GM23338 (cell line): ENCODE data around the gene WDR77. TPM values are rescaled to one million over a fixed set of nuclear protein-coding genes. Genes with fewer than 3 reads are reported as not detected.

Source experiments
- ATAC-seq: fragments of 200-7000 bp; cut with Tn5 transposase; 3 replicates; pipeline ENCODE4 v1.9.1; 2020
- DNase-seq: peaks from one replicate; pipeline ENCODE4 v3.0.0-alpha.2; 2015; ENCODE audit warnings: low spot score
- H2AFZ ChIP-seq: fragments of 200-600 bp; sonication (generic); 2 replicates; pipeline ENCODE4 v1.8.0; 2016; ENCODE audit warnings: antibody characterized with exemption, mild to moderate bottlenecking, moderate library complexity
- H3F3A ChIP-seq: fragments of 200-600 bp; sonication (generic); replicated peaks from 2 replicates; pipeline ENCODE4 v1.8.0; 2017; ENCODE audit warnings: antibody characterized with exemption, mixed run types, low read depth
- H3K27ac ChIP-seq: fragments of 200-600 bp; sonication (generic); 2 replicates; pipeline ENCODE4 v1.6.1; 2016; ENCODE audit warnings: low read depth
- H3K27me3 ChIP-seq: fragments of 200-600 bp; sonication (generic); 2 replicates; pipeline ENCODE4 v1.8.0; 2016; ENCODE audit warnings: mild to moderate bottlenecking, mixed run types, moderate library complexity; ENCODE audit not compliant: insufficient read depth
- H3K36me3 ChIP-seq: fragments of 200-600 bp; sonication (generic); 2 replicates; pipeline ENCODE4 v1.8.0; 2016; ENCODE audit warnings: mild to moderate bottlenecking; ENCODE audit not compliant: insufficient read depth
- H3K4me1 ChIP-seq: fragments of 200-600 bp; sonication (generic); 2 replicates; pipeline ENCODE4 v1.8.0; 2016; ENCODE audit warnings: mild to moderate bottlenecking, moderate library complexity; ENCODE audit not compliant: insufficient read depth
- H3K4me2 ChIP-seq: fragments of 200-600 bp; sonication (generic); 2 replicates; pipeline ENCODE4 v1.7.1; 2017; ENCODE audit warnings: mixed run types
- H3K4me3 ChIP-seq: fragments of 200-600 bp; sonication (generic); 2 replicates; pipeline ENCODE4 v1.6.1; 2016; ENCODE audit warnings: mixed run types
- H3K79me2 ChIP-seq: fragments of 200-600 bp; sonication (generic); replicated peaks from 2 replicates; pipeline ENCODE4 v1.8.0; 2017; ENCODE audit warnings: mild to moderate bottlenecking; ENCODE audit not compliant: insufficient read depth
- H3K9me2 ChIP-seq: fragments of 200-600 bp; sonication (generic); 2 replicates; pipeline ENCODE4 v1.8.0; 2017; ENCODE audit not compliant: insufficient read depth
- H4K20me1 ChIP-seq: fragments of 200-600 bp; sonication (generic); replicated peaks from 2 replicates; pipeline ENCODE4 v1.8.0; 2017; ENCODE audit warnings: mild to moderate bottlenecking; ENCODE audit not compliant: insufficient read depth
- H3K27ac Mint-ChIP-seq: 2 replicates; pipeline ENCODE4 v1.8.0; 2020; ENCODE audit warnings: inconsistent platforms, mild to moderate bottlenecking, moderate library complexity, mixed read lengths
- H3K27me3 Mint-ChIP-seq: 3 replicates; pipeline ENCODE4 v1.8.0; 2022; ENCODE audit warnings: low read depth, mild to moderate bottlenecking, moderate library complexity, mixed read lengths, inconsistent platforms; ENCODE audit not compliant: insufficient read depth, poor library complexity
- H3K36me3 Mint-ChIP-seq: 3 replicates; pipeline ENCODE4 v1.8.0; 2021; ENCODE audit warnings: low read depth, mild to moderate bottlenecking, inconsistent platforms, moderate library complexity, mixed read lengths
- H3K4me1 Mint-ChIP-seq: 3 replicates; pipeline ENCODE4 v1.8.0; 2020; ENCODE audit warnings: mild to moderate bottlenecking, inconsistent platforms, mixed read lengths
- H3K4me3 Mint-ChIP-seq: 3 replicates; pipeline ENCODE4 v1.8.0; 2021; ENCODE audit warnings: moderate library complexity, mild to moderate bottlenecking, inconsistent platforms, mixed read lengths
- H3K9me3 Mint-ChIP-seq: 3 replicates; pipeline ENCODE4 v1.8.0; 2020; ENCODE audit warnings: moderate library complexity, mild to moderate bottlenecking, inconsistent platforms, mixed read lengths
- CREB1 ChIP-seq: fragments of 250-450 bp; sonication (Bioruptor Pico); IDR thresholded peaks from 2 replicates; pipeline ENCODE4 v1.5.0; 2020; ENCODE audit warnings: low read depth, mild to moderate bottlenecking, moderate library complexity
- EZH2phosphoT487 ChIP-seq: fragments of 200-600 bp; sonication (generic); IDR thresholded peaks from one replicate; pipeline ENCODE4 v1.8.1; 2018; ENCODE audit warnings: antibody characterized with exemption; ENCODE audit not compliant: unreplicated experiment
- NANOG ChIP-seq: IDR thresholded peaks from 2 replicates; pipeline ENCODE4 v1.6.1; 2016; ENCODE audit warnings: antibody characterized with exemption, borderline replicate concordance
- POLR2AphosphoS5 ChIP-seq: IDR thresholded peaks from 2 replicates; pipeline ENCODE4 v1.6.1; 2016; ENCODE audit warnings: antibody characterized with exemption, low read depth
- ZNF114 ChIP-seq: fragments of 250-450 bp; sonication (Bioruptor Pico); IDR thresholded peaks from 2 replicates; pipeline ENCODE4 v1.5.0; 2020; ENCODE audit warnings: mild to moderate bottlenecking, moderate library complexity
- polyA plus RNA-seq: library from polyadenylated mRNA; unstranded; fragments of >200 nt; fragmentation: Nextera tagmentation; extraction: Ambion mirVana; gene quantifications from 2 replicates; pipeline ENCODE4 v1.2.1, GENCODE V29; 2016
- total RNA-seq: library from RNA; depleted of rRNA; stranded (reverse); fragments of >200 nt; shearing (Covaris generic); gene quantifications from 2 replicates; pipeline ENCODE4 v1.2.3, GENCODE V29; 2014
- TF ChIP-seq, protein P1 (sequence below): fragments of 250-450 bp; sonication (Bioruptor Pico); IDR thresholded peaks from 2 replicates; pipeline ENCODE4 v1.5.0; 2020; ENCODE audit warnings: mild to moderate bottlenecking, moderate library complexity
- TF ChIP-seq, protein P2 (sequence below): IDR thresholded peaks from one replicate; pipeline ENCODE4 v1.6.1; 2018; ENCODE audit warnings: antibody characterized with exemption; ENCODE audit not compliant: unreplicated experiment
- TF ChIP-seq, protein P3 (sequence below): IDR thresholded peaks from 2 replicates; pipeline ENCODE4 v1.6.1; 2016; ENCODE audit warnings: antibody characterized with exemption
- TF ChIP-seq, protein P4 (sequence below), 2 experiments: fragments of 200-600 bp in 1 of 2; sonication (generic) in 1 of 2; conservative IDR thresholded peaks; 2 replicates each; pipeline versions ENCODE4 v1.5.1 to v1.6.1; 2016 to 2017; ENCODE audit warnings: antibody characterized with exemption in 2 of 2, low read depth in 2 of 2, mild to moderate bottlenecking in 2 of 2, moderate library complexity in 1 of 2

The WDR77 gene
- total and polyA plus RNA-seq, 2 experiments from 2014 or later = 85.9 to 111 TPM

DNA sequence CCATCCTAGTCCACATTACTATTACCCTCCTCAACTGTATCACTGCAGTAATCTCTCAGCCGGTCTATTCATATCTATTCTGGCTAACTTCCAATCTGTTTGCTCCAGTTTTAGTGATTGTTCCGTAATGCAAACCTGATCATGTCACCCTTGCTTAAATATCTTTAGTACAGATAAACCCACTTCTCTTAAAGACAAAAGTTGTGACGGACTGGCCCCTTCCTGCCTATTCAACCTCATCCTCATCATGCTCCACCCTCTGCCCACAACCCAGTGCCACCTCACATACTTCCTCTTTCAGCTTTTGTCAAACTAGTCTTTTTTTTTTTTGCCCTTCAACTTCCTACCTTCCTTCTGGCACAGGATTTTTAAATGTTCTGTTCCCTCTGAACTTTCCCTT is 22.0 kb upstream of the WDR77 start (continued):
- TF ChIP-seq, protein P1, sequence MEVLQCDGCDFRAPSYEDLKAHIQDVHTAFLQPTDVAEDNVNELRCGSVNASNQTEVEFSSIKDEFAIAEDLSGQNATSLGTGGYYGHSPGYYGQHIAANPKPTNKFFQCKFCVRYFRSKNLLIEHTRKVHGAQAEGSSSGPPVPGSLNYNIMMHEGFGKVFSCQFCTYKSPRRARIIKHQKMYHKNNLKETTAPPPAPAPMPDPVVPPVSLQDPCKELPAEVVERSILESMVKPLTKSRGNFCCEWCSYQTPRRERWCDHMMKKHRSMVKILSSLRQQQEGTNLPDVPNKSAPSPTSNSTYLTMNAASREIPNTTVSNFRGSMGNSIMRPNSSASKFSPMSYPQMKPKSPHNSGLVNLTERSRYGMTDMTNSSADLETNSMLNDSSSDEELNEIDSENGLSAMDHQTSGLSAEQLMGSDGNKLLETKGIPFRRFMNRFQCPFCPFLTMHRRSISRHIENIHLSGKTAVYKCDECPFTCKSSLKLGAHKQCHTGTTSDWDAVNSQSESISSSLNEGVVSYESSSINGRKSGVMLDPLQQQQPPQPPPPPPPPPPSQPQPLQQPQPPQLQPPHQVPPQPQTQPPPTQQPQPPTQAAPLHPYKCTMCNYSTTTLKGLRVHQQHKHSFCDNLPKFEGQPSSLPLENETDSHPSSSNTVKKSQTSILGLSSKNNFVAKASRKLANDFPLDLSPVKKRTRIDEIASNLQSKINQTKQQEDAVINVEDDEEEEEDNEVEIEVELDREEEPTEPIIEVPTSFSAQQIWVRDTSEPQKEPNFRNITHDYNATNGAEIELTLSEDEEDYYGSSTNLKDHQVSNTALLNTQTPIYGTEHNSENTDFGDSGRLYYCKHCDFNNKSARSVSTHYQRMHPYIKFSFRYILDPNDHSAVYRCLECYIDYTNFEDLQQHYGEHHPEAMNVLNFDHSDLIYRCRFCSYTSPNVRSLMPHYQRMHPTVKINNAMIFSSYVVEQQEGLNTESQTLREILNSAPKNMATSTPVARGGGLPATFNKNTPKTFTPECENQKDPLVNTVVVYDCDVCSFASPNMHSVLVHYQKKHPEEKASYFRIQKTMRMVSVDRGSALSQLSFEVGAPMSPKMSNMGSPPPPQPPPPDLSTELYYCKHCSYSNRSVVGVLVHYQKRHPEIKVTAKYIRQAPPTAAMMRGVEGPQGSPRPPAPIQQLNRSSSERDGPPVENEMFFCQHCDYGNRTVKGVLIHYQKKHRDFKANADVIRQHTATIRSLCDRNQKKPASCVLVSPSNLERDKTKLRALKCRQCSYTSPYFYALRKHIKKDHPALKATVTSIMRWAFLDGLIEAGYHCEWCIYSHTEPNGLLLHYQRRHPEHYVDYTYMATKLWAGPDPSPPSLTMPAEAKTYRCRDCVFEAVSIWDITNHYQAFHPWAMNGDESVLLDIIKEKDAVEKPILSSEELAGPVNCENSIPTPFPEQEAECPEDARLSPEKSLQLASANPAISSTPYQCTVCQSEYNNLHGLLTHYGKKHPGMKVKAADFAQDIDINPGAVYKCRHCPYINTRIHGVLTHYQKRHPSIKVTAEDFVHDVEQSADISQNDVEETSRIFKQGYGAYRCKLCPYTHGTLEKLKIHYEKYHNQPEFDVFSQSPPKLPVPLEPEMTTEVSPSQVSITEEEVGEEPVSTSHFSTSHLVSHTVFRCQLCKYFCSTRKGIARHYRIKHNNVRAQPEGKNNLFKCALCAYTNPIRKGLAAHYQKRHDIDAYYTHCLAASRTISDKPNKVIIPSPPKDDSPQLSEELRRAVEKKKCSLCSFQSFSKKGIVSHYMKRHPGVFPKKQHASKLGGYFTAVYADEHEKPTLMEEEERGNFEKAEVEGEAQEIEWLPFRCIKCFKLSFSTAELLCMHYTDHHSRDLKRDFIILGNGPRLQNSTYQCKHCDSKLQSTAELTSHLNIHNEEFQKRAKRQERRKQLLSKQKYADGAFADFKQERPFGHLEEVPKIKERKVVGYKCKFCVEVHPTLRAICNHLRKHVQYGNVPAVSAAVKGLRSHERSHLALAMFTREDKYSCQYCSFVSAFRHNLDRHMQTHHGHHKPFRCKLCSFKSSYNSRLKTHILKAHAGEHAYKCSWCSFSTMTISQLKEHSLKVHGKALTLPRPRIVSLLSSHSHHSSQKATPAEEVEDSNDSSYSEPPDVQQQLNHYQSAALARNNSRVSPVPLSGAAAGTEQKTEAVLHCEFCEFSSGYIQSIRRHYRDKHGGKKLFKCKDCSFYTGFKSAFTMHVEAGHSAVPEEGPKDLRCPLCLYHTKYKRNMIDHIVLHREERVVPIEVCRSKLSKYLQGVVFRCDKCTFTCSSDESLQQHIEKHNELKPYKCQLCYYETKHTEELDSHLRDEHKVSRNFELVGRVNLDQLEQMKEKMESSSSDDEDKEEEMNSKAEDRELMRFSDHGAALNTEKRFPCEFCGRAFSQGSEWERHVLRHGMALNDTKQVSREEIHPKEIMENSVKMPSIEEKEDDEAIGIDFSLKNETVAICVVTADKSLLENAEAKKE (CRISPR knock-in tag) = no peak
- TF ChIP-seq, protein P2, sequence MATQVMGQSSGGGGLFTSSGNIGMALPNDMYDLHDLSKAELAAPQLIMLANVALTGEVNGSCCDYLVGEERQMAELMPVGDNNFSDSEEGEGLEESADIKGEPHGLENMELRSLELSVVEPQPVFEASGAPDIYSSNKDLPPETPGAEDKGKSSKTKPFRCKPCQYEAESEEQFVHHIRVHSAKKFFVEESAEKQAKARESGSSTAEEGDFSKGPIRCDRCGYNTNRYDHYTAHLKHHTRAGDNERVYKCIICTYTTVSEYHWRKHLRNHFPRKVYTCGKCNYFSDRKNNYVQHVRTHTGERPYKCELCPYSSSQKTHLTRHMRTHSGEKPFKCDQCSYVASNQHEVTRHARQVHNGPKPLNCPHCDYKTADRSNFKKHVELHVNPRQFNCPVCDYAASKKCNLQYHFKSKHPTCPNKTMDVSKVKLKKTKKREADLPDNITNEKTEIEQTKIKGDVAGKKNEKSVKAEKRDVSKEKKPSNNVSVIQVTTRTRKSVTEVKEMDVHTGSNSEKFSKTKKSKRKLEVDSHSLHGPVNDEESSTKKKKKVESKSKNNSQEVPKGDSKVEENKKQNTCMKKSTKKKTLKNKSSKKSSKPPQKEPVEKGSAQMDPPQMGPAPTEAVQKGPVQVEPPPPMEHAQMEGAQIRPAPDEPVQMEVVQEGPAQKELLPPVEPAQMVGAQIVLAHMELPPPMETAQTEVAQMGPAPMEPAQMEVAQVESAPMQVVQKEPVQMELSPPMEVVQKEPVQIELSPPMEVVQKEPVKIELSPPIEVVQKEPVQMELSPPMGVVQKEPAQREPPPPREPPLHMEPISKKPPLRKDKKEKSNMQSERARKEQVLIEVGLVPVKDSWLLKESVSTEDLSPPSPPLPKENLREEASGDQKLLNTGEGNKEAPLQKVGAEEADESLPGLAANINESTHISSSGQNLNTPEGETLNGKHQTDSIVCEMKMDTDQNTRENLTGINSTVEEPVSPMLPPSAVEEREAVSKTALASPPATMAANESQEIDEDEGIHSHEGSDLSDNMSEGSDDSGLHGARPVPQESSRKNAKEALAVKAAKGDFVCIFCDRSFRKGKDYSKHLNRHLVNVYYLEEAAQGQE = no peak
- no peak for TF ChIP-seq NANOG

DNA sequence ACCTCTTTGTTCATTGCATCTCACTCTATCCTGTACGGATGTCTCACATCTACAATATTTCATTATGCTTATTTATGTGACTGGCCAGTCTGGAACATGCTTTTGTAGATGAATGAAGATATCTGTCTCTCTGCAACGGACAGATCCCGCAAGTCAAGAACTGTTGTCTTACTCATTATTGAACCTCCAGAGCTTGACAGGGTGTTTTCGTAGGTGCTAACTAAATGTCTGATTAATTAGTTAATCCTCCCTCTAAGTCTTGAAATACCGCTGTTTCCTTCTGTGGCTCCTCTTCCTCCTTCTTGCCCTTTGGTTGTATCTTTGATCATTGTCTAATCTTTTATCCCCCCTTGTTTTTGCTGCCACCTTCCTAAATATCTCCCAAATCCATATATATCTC is 21.5 kb upstream of the WDR77 start:
- H3K36me3 ChIP-seq = no peaks in the 10 kb centered on the region
- no peaks in the 10 kb centered on the region for H4K20me1 ChIP-seq
- Mint-ChIP-seq H3K27ac (no peak overlapping the region), H3K4me3 (no peak overlapping the region), H3K4me1 (no peaks in the 10 kb centered on the region), H3K9me3 (no peaks in the 10 kb centered on the region), H3K27me3 (no peaks in the 10 kb centered on the region), H3K36me3 (no peaks in the 10 kb centered on the region)
- H3K27ac ChIP-seq = no peak overlapping the region
- no peak overlapping the region for H3K4me2 ChIP-seq
- H3F3A ChIP-seq = no peaks in the 10 kb centered on the region
- H3K4me1 ChIP-seq = no peaks in the 10 kb centered on the region
- no peak overlapping the region for H2AFZ ChIP-seq
- H3K4me3 ChIP-seq = no peak overlapping the region
- no peaks in the 10 kb centered on the region for H3K27me3 ChIP-seq
- H3K9me2 ChIP-seq = no peaks in the 10 kb centered on the region; the same call in 1 of the 2 replicates
- ATAC-seq (no peak), DNase-seq (no peak)
- no peaks in the 10 kb centered on the region for H3K79me2 ChIP-seq
- no peak for TF ChIP-seq CREB1 (CRISPR knock-in tag)
- no peak for TF ChIP-seq POLR2AphosphoS5
- no peak for TF ChIP-seq ZNF114 (CRISPR knock-in tag)
- TF ChIP-seq, protein P2 = no peak
- TF ChIP-seq, protein P3, sequence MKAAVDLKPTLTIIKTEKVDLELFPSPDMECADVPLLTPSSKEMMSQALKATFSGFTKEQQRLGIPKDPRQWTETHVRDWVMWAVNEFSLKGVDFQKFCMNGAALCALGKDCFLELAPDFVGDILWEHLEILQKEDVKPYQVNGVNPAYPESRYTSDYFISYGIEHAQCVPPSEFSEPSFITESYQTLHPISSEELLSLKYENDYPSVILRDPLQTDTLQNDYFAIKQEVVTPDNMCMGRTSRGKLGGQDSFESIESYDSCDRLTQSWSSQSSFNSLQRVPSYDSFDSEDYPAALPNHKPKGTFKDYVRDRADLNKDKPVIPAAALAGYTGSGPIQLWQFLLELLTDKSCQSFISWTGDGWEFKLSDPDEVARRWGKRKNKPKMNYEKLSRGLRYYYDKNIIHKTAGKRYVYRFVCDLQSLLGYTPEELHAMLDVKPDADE = no peak
- TF ChIP-seq, protein P4, sequence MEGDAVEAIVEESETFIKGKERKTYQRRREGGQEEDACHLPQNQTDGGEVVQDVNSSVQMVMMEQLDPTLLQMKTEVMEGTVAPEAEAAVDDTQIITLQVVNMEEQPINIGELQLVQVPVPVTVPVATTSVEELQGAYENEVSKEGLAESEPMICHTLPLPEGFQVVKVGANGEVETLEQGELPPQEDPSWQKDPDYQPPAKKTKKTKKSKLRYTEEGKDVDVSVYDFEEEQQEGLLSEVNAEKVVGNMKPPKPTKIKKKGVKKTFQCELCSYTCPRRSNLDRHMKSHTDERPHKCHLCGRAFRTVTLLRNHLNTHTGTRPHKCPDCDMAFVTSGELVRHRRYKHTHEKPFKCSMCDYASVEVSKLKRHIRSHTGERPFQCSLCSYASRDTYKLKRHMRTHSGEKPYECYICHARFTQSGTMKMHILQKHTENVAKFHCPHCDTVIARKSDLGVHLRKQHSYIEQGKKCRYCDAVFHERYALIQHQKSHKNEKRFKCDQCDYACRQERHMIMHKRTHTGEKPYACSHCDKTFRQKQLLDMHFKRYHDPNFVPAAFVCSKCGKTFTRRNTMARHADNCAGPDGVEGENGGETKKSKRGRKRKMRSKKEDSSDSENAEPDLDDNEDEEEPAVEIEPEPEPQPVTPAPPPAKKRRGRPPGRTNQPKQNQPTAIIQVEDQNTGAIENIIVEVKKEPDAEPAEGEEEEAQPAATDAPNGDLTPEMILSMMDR (conservative IDR thresholded peaks at IDR 0.05; ENCODE audit: low read depth in 2 of 2) = no peak
- no peak for TF ChIP-seq NANOG
- no peak for TF ChIP-seq EZH2phosphoT487
